Sigmoid colon (tissue), 4 donors: ENCODE data around the gene ITGA2.

ENCODE experiments used
- POLR2A ChIP-seq, 2 donors: fragments of 450-650 bp; IDR thresholded peaks; one replicate each; pipeline ENCODE4 v1.6.1; 2016; ENCODE audit warnings: antibody characterized with exemption in 2 of 2, mild to moderate bottlenecking in 2 of 2, moderate library complexity in 2 of 2
- POLR2AphosphoS5 ChIP-seq, 4 donors: sonication (generic); formaldehyde crosslinking; IDR thresholded peaks; one replicate each; pipeline ENCODE4 v1.6.1; 2017; ENCODE audit warnings: antibody characterized with exemption in 4 of 4
- TF ChIP-seq, protein P1 (sequence below), 4 experiments: fragments of 450-650 bp in 3 of 4; fragments of 200-600 bp in 1 of 4; IDR thresholded peaks; one replicate each; pipeline ENCODE4 v1.5.1; 2016 to 2019; ENCODE audit warnings: antibody characterized with exemption in 4 of 4, mild to moderate bottlenecking in 3 of 4, moderate library complexity in 2 of 4

DNA sequence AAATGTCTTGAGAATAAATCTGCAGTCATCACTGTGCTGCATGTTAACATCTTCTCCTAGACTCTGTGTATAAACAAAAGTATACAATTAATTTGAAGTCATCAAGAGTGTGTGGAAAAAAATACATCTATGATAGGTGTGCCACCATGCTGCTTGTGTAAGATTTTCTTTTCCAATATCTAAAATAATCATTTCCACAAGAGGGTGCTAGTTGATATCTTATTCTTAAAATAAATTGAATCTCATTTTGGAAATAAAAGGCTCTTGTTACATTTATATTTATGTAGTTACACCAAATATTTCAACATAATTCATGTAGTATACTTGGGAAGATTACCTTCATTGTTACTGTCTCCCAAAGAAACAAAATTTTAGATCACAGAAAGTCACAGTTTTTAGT lies 134.6 kb downstream of the ITGA2 start:
- TF ChIP-seq POLR2AphosphoS5 (IDR thresholded peaks at IDR 0.05) (no peak), POLR2A (IDR thresholded peaks at IDR 0.05) (no peak)
- TF ChIP-seq, protein P1, sequence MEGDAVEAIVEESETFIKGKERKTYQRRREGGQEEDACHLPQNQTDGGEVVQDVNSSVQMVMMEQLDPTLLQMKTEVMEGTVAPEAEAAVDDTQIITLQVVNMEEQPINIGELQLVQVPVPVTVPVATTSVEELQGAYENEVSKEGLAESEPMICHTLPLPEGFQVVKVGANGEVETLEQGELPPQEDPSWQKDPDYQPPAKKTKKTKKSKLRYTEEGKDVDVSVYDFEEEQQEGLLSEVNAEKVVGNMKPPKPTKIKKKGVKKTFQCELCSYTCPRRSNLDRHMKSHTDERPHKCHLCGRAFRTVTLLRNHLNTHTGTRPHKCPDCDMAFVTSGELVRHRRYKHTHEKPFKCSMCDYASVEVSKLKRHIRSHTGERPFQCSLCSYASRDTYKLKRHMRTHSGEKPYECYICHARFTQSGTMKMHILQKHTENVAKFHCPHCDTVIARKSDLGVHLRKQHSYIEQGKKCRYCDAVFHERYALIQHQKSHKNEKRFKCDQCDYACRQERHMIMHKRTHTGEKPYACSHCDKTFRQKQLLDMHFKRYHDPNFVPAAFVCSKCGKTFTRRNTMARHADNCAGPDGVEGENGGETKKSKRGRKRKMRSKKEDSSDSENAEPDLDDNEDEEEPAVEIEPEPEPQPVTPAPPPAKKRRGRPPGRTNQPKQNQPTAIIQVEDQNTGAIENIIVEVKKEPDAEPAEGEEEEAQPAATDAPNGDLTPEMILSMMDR (IDR thresholded peaks at IDR 0.05) = no peak
